SK-N-SH (cell line): ENCODE results near the gene SOBP. TPM values are rescaled to one million over a fixed set of nuclear protein-coding genes. Genes with fewer than 3 reads are reported as not detected.

Experiments used
- CTCF ChIA-PET: fragments of 300-600, 350-600 bp; formaldehyde crosslinking; extraction: SDS; loops from one replicate; lab custom pipeline; 2021; lab: Yijun Ruan, JAX
- POLR2A ChIA-PET: fragments of 350-600 bp; sonication (Branson Sonifier 250); formaldehyde crosslinking; extraction: SDS; loops from one replicate; lab custom pipeline; 2020; ENCODE audit warnings: antibody characterized with exemption, inconsistent platforms; lab: Yijun Ruan, JAX
- DNase-seq: peaks from one replicate; pipeline ENCODE4 v3.0.0; 2012
- H2AFZ ChIP-seq: fragments of 200-600 bp; sonication (generic); 2 replicates; pipeline ENCODE4 v1.8.1; 2016; ENCODE audit warnings: antibody characterized with exemption, mild to moderate bottlenecking, low read depth
- H3F3A ChIP-seq: fragments of 200-600 bp; sonication (generic); replicated peaks from 2 replicates; pipeline ENCODE3; 2016; ENCODE audit warnings: antibody characterized with exemption, mild to moderate bottlenecking; ENCODE audit not compliant: insufficient read depth
- H3K27ac ChIP-seq, 2 experiments: fragments of 200-500 bp in 1 of 2; fragments of 200-600 bp in 1 of 2; sonication (Bioruptor generic) in 1 of 2; sonication (generic), shearing (Covaris generic) in 1 of 2; 2 replicates each; pipeline versions ENCODE4 v1.5.1 to v1.6.1; 2014 to 2016; ENCODE audit warnings: low read depth in 2 of 2, inconsistent platforms in 1 of 2, low read length in 1 of 2, mild to moderate bottlenecking in 1 of 2, mixed read lengths in 1 of 2
- H3K27me3 ChIP-seq: fragments of 200-600 bp; sonication (generic), shearing (Covaris generic); 2 replicates; pipeline ENCODE4 v1.6.1; 2016; ENCODE audit warnings: mixed run types; ENCODE audit not compliant: insufficient read depth
- H3K36me3 ChIP-seq, 2 experiments: fragments of 200-500 bp in 1 of 2; fragments of 200-600 bp in 1 of 2; sonication (Bioruptor generic) in 1 of 2; sonication (generic) in 1 of 2; replicated peaks in 1 of 2; 2 replicates each; pipeline versions ENCODE3 to v1.5.1; 2014 to 2016; ENCODE audit warnings: low read length in 1 of 2, mild to moderate bottlenecking in 1 of 2; ENCODE audit not compliant: insufficient read depth in 2 of 2, control insufficient read depth in 1 of 2
- H3K4me1 ChIP-seq, 2 experiments: fragments of 200-500 bp in 1 of 2; fragments of 200-600 bp in 1 of 2; sonication (Bioruptor generic) in 1 of 2; sonication (generic), shearing (Covaris generic) in 1 of 2; 2 replicates each; pipeline versions ENCODE4 v1.5.1 to v1.6.1; 2014 to 2016; ENCODE audit warnings: low read depth in 1 of 2, low read length in 1 of 2, mixed run types in 1 of 2; ENCODE audit not compliant: insufficient read depth in 2 of 2, control insufficient read depth in 1 of 2
- H3K4me2 ChIP-seq: fragments of 200-600 bp; sonication (generic), shearing (Covaris generic); 2 replicates; pipeline ENCODE4 v1.6.1; 2017; ENCODE audit warnings: mixed run types
- H3K4me3 ChIP-seq, 2 experiments: fragments of 200-500 bp in 1 of 2; fragments of 200-600 bp in 1 of 2; sonication (Bioruptor generic) in 1 of 2; sonication (generic), shearing (Covaris generic) in 1 of 2; 2 replicates each; pipeline versions ENCODE4 v1.5.1 to v1.8.1; 2014 to 2016; ENCODE audit warnings: low read depth in 2 of 2, inconsistent platforms in 1 of 2, low read length in 1 of 2, mild to moderate bottlenecking in 1 of 2, mixed read lengths in 1 of 2, moderate library complexity in 1 of 2
- H3K79me2 ChIP-seq: fragments of 200-600 bp; sonication (generic); 2 replicates; pipeline ENCODE4 v1.8.1; 2017; ENCODE audit warnings: mild to moderate bottlenecking; ENCODE audit not compliant: insufficient read depth
- H3K9ac ChIP-seq: fragments of 200-600 bp; sonication (generic); 2 replicates; pipeline ENCODE4 v1.6.1; 2017; ENCODE audit warnings: mixed run types
- H3K9me2 ChIP-seq: fragments of 200-600 bp; sonication (generic); 2 replicates; pipeline ENCODE4 v1.6.1; 2017; ENCODE audit warnings: mixed run types
- H3K9me3 ChIP-seq: fragments of 200-600 bp; sonication (generic); 2 replicates; pipeline ENCODE4 v1.6.1; 2017; ENCODE audit warnings: mixed run types, mild to moderate bottlenecking, moderate library complexity
- H4K20me1 ChIP-seq: fragments of 200-600 bp; sonication (generic); 2 replicates; pipeline ENCODE4 v1.6.1; 2017; ENCODE audit warnings: mild to moderate bottlenecking, mixed run types; ENCODE audit not compliant: insufficient read depth
- EZH2phosphoT487 ChIP-seq: fragments of 200-600 bp; sonication (generic); IDR thresholded peaks from 2 replicates; pipeline ENCODE4 v1.6.1; 2017; ENCODE audit warnings: low read depth, mixed run types, mild to moderate bottlenecking, antibody characterized with exemption, moderate library complexity, borderline replicate concordance
- GABPA ChIP-seq: IDR thresholded peaks from 2 replicates; pipeline ENCODE4 v1.4.0; 2012; ENCODE audit warnings: low read depth, mild to moderate bottlenecking
- JUND ChIP-seq: IDR thresholded peaks from 2 replicates; pipeline ENCODE4 v1.4.0; 2012
- MEF2A ChIP-seq: IDR thresholded peaks from 2 replicates; pipeline ENCODE4 v1.4.0; 2012; ENCODE audit warnings: low read depth, borderline replicate concordance
- MXI1 ChIP-seq: IDR thresholded peaks from 2 replicates; pipeline ENCODE4 v1.6.1; 2012; ENCODE audit warnings: mild to moderate bottlenecking, low read depth, low read length, improper control_type of control experiment
- REST ChIP-seq: IDR thresholded peaks from 2 replicates; pipeline ENCODE4 v1.6.1; 2012; ENCODE audit warnings: mild to moderate bottlenecking, low read depth, low read length, moderate library complexity
- RXRA ChIP-seq: IDR thresholded peaks from 2 replicates; pipeline ENCODE4 v1.4.0; 2012; ENCODE audit warnings: low read depth, mild to moderate bottlenecking, borderline replicate concordance
- SMC3 ChIP-seq: IDR thresholded peaks from 2 replicates; pipeline ENCODE4 v1.6.1; 2012; ENCODE audit warnings: low read depth, low read length, improper control_type of control experiment
- TCF12 ChIP-seq: IDR thresholded peaks from 2 replicates; pipeline ENCODE4 v1.4.0; 2012
- ZBTB33 ChIP-seq: IDR thresholded peaks from 2 replicates; pipeline ENCODE4 v1.4.0; 2012; ENCODE audit warnings: low read depth, borderline replicate concordance
- WGBS: methylation state at CpG from one replicate; pipeline ENCODE4 v1.1.6; 2017; ENCODE audit warnings: low lambda C conversion rate; 5-methylcytosine and 5-hydroxymethylcytosine counted together
- polyA plus RNA-seq, 3 experiments: library from polyadenylated mRNA; depleted of rRNA; stranded (reverse); fragments of >200 nt; gene quantifications; 2 replicates each; pipeline ENCODE4 v1.2.3, GENCODE V29; 2012

The SOBP gene
- polyA plus RNA-seq, 1 of the 3 experiments (the other 2 are of a cell fraction) = 0.61 TPM

GRCh38 chr6:107657755-107658461, 168.0 kb downstream of the SOBP start (continued):
- no peak for TF ChIP-seq REST
- TF ChIP-seq MXI1 = peak; percentile 22; the same call in 1 of the 2 replicates
- TF ChIP-seq TCF12 = peak; percentile 62
- no peak for TF ChIP-seq ZBTB33
- no peak for TF ChIP-seq MEF2A
- no peak for TF ChIP-seq SMC3
- TF ChIP-seq GABPA = no peak
- no peak for TF ChIP-seq EZH2phosphoT487
- TF ChIP-seq RXRA = no peak
- peak; percentile 68 for TF ChIP-seq JUND
- TF ChIP-seq, all 33 proteins: peak for 9

- Histone ChIP-seq H2AFZ (no peak overlapping the region), H3K27ac (peak overlapping the region in 1 of 2 experiments; percentile 78; a peak in 2 of 4 replicates), H3K9me2 (no peaks in the 10 kb centered on the region), H3K4me2 (no peak overlapping the region), H3K9ac (no peak overlapping the region), H3K36me3 (no peaks in the 10 kb centered on the region), H3K4me3 (no peak overlapping the region), H3K4me1 (peaks cover 0 to 47% of the 10 kb centered on the region in 2 experiments; a peak in 2 of 4 replicates), H3K27me3 (no peaks in the 10 kb centered on the region), H3F3A (no peaks in the 10 kb centered on the region), H3K79me2 (no peaks in the 10 kb centered on the region), H3K9me3 (no peaks in the 10 kb centered on the region), H4K20me1 (no peaks in the 10 kb centered on the region)
- no peak for TF ChIP-seq JUND
- 0 out of 2 replicates have a peak, but pooled peaks have one; percentile 31 for TF ChIP-seq MXI1
- ChIA-PET POLR2A (interaction anchor here (0.7 kb wide), 1 partner anchor 10 kb away, joined by 3 read pairs; no protein-coding TSS in a partner anchor), CTCF (interaction anchor here (1.0 to 1.6 kb wide), 5 partner anchors 15 to 366 kb away, joined by 3 to 6 read pairs (median 3); no protein-coding TSS in a partner anchor)
- WGBS = 90% methylated on average over 18 of the region's 18 CpGs
- no peak for DNase-seq
Observed at GRCh38 chr6:107658920-107659865, 169.3 kb downstream of the SOBP start.
